ENCODE results near the gene WNT1.

WNT1 gene

GRCh38 chr12:48980953-48981756 lies 3.0 kb downstream of the WNT1 start:
- DNase-seq (ENCODE audit: low spot score): no peak

GRCh38 chr12:48981757-48982157 lies 3.6 kb downstream of the WNT1 start:
- no peak for DNase-seq (ENCODE audit: low spot score)

- no peak for DNase-seq (ENCODE audit: low spot score)
These were observed 4.4 kb downstream of the WNT1 start for GRCh38 chr12:48982397-48983080.

- no peak for DNase-seq (ENCODE audit: low spot score)
These were observed 7.4 kb downstream of the WNT1 start for GRCh38 chr12:48985475-48985897.

- no peak for DNase-seq (ENCODE audit: low spot score)
These were observed 7.8 kb downstream of the WNT1 start for GRCh38 chr12:48985901-48986300.

GRCh38 chr12:48986720-48987291 lies 8.7 kb downstream of the WNT1 start:
- DNase-seq (ENCODE audit: low spot score): no peak

- DNase-seq (ENCODE audit: low spot score): peak; percentile 72
These were observed 10.0 kb downstream of the WNT1 start for GRCh38 chr12:48988030-48988649.

GRCh38 chr12:48990552-48990951 lies 12.4 kb downstream of the WNT1 start:
- no peak for DNase-seq (ENCODE audit: low spot score)

- no peak for DNase-seq (ENCODE audit: low spot score)
These were observed 13.3 kb downstream of the WNT1 start for GRCh38 chr12:48991247-48992050.

- DNase-seq (ENCODE audit: low spot score): no peak
These were observed 15.7 kb downstream of the WNT1 start for GRCh38 chr12:48993787-48994186.

GRCh38 chr12:48994224-48995085 lies 16.3 kb downstream of the WNT1 start:
- DNase-seq (ENCODE audit: low spot score): no peak

GRCh38 chr12:48995086-48995879 lies 17.2 kb downstream of the WNT1 start:
- DNase-seq (ENCODE audit: low spot score): no peak

- peak; percentile 58 for DNase-seq (ENCODE audit: low spot score)
These were observed 18.9 kb downstream of the WNT1 start for GRCh38 chr12:48996794-48997718.

- DNase-seq (ENCODE audit: low spot score): no peak
These were observed 19.8 kb downstream of the WNT1 start for GRCh38 chr12:48997719-48998496.

- DNase-seq (ENCODE audit: low spot score): no peak
These were observed 20.6 kb downstream of the WNT1 start for GRCh38 chr12:48998497-48999353.

GRCh38 chr12:48999371-49000131 lies 21.4 kb downstream of the WNT1 start, which contains the start of gene DDN:
Gene DDN, minus strand, starts transcription at chr12:48999375. Its CDS starts 88 bp downstream, at chr12:48999287.
- DNase-seq (ENCODE audit: low spot score): no peak
